HT-29 (cell line): ENCODE results near the gene MYRIP. TPM values are rescaled to one million over a fixed set of nuclear protein-coding genes. Genes with fewer than 3 reads are reported as not detected.

Experiments
- DNase-seq: peaks from one replicate; pipeline ENCODE4 v3.0.0-alpha.2; 2015; ENCODE audit warnings: low spot score
- total RNA-seq: library from RNA; depleted of rRNA; stranded (reverse); fragments of >200 nt; shearing (Covaris generic); gene quantifications from 2 replicates; pipeline ENCODE4 v1.2.3, GENCODE V29; 2014

Gene MYRIP
- total RNA-seq, 1 experiment from 2014 or later: 0.03 TPM

- no peak for DNase-seq
These were observed 377.1 kb downstream of the MYRIP start for GRCh38 chr3:40186508-40186907.

- no peak for DNase-seq
These were observed 378.5 kb downstream of the MYRIP start for GRCh38 chr3:40187945-40188344.

GRCh38 chr3:40189118-40189517 lies 379.7 kb downstream of the MYRIP start:
- no peak for DNase-seq

- no peak for DNase-seq
These were observed 380.6 kb downstream of the MYRIP start for GRCh38 chr3:40190056-40190455.

- no peak for DNase-seq
These were observed 381.8 kb downstream of the MYRIP start for GRCh38 chr3:40191251-40191650.

GRCh38 chr3:40191850-40192448 lies 382.5 kb downstream of the MYRIP start:
- DNase-seq: peak; percentile 60

- DNase-seq: no peak
These were observed 383.2 kb downstream of the MYRIP start for GRCh38 chr3:40192628-40193027.

GRCh38 chr3:40196966-40197365 lies 387.6 kb downstream of the MYRIP start:
- DNase-seq: no peak

- no peak for DNase-seq
These were observed 391.4 kb downstream of the MYRIP start for GRCh38 chr3:40200692-40201316.

GRCh38 chr3:40201770-40202169 lies 392.4 kb downstream of the MYRIP start:
- DNase-seq: no peak

GRCh38 chr3:40206522-40206921 lies 397.1 kb downstream of the MYRIP start:
- no peak for DNase-seq

- DNase-seq: no peak
These were observed 398.4 kb downstream of the MYRIP start for GRCh38 chr3:40207796-40208195.

- DNase-seq: no peak
These were observed 398.8 kb downstream of the MYRIP start for GRCh38 chr3:40208251-40208650.

GRCh38 chr3:40211579-40211978 lies 402.2 kb downstream of the MYRIP start:
- DNase-seq: no peak

- DNase-seq: no peak
These were observed 404.1 kb downstream of the MYRIP start for GRCh38 chr3:40213556-40213955.

- no peak for DNase-seq
These were observed 405.6 kb downstream of the MYRIP start for GRCh38 chr3:40215015-40215414.

- DNase-seq: no peak
These were observed 407.1 kb downstream of the MYRIP start for GRCh38 chr3:40216471-40216870.

GRCh38 chr3:40223856-40224255 lies 414.4 kb downstream of the MYRIP start:
- no peak for DNase-seq

GRCh38 chr3:40224796-40225515 lies 415.5 kb downstream of the MYRIP start:
- no peak for DNase-seq

- no peak for DNase-seq
These were observed 417.2 kb downstream of the MYRIP start for GRCh38 chr3:40226636-40227035.

GRCh38 chr3:40228792-40229350 lies 419.5 kb downstream of the MYRIP start:
- no peak for DNase-seq

- no peak for DNase-seq
These were observed 420.0 kb downstream of the MYRIP start for GRCh38 chr3:40229386-40229785.

GRCh38 chr3:40229963-40230362 lies 420.6 kb downstream of the MYRIP start:
- no peak for DNase-seq
